HL-60 (cell line): ENCODE measurements around the gene IGSF23.

ENCODE experiments used
- DNase-seq, 2 experiments: peaks; one replicate each; pipeline ENCODE4 v3.0.0-alpha.2; 2010 to 2020; ENCODE audit warnings: low read depth in 1 of 2, low spot score in 1 of 2
- H3K27ac ChIP-seq: fragments of 250-450 bp; sonication (Bioruptor Pico); replicated peaks from 2 replicates; pipeline ENCODE4 v1.5.1; 2020; ENCODE audit warnings: mild to moderate bottlenecking, moderate library complexity
- H3K27me3 ChIP-seq: fragments of 250-450 bp; sonication (Bioruptor Pico); 2 replicates; pipeline ENCODE4 v1.5.1; 2021; ENCODE audit warnings: mild to moderate bottlenecking, moderate library complexity; ENCODE audit not compliant: insufficient read depth, poor library complexity, severe bottlenecking
- H3K4me3 ChIP-seq: replicated peaks from 2 replicates; pipeline ENCODE4 v1.5.1; 2011; ENCODE audit warnings: mild to moderate bottlenecking, control low read depth, low read length; ENCODE audit not compliant: insufficient read depth
- GABPA ChIP-seq: IDR thresholded peaks from 2 replicates; pipeline ENCODE4 v1.6.1; 2012; ENCODE audit warnings: low read depth
- POLR2AphosphoS5 ChIP-seq: IDR thresholded peaks from 2 replicates; pipeline ENCODE4 v1.6.1; 2012; ENCODE audit warnings: low read depth
- SPI1 ChIP-seq: IDR thresholded peaks from 2 replicates; pipeline ENCODE4 v1.6.1; 2012; ENCODE audit warnings: low read depth, mild to moderate bottlenecking, borderline replicate concordance
- TF ChIP-seq, protein P1 (sequence below): IDR thresholded peaks from 2 replicates; pipeline ENCODE4 v1.6.1; 2012; ENCODE audit warnings: low read depth; ENCODE audit not compliant: insufficient replicate concordance
- TF ChIP-seq, protein P2 (sequence below): IDR thresholded peaks from one replicate; pipeline ENCODE4 v1.5.1; 2011; ENCODE audit warnings: low read length, control low read depth, inconsistent platforms; ENCODE audit not compliant: insufficient read depth

The IGSF23 gene

DNA sequence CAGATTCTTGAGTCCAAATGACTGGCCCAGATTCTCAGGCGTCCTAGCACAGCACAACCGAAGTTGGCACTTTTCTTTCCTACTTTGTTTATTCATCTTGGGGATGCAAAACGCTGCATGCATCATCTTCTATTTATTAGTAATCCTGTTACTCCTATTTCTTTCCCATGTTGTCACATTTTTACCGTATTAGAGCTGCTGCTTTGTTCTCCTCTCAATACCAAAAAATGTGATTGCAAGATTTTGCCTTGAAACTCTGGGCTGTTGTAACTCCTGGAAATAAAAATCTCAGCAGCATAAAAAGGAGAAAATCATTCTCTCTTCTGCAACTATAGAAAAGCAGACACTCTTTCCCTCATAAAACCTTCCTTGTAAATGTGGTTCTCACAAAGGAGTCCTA lies 12.9 kb upstream of the IGSF23 start:
- H3K27ac ChIP-seq, result no peak overlapping the region
- no peak for DNase-seq
- no peak overlapping the region for H3K4me3 ChIP-seq
- no peak for TF ChIP-seq GABPA
- TF ChIP-seq, protein P1, sequence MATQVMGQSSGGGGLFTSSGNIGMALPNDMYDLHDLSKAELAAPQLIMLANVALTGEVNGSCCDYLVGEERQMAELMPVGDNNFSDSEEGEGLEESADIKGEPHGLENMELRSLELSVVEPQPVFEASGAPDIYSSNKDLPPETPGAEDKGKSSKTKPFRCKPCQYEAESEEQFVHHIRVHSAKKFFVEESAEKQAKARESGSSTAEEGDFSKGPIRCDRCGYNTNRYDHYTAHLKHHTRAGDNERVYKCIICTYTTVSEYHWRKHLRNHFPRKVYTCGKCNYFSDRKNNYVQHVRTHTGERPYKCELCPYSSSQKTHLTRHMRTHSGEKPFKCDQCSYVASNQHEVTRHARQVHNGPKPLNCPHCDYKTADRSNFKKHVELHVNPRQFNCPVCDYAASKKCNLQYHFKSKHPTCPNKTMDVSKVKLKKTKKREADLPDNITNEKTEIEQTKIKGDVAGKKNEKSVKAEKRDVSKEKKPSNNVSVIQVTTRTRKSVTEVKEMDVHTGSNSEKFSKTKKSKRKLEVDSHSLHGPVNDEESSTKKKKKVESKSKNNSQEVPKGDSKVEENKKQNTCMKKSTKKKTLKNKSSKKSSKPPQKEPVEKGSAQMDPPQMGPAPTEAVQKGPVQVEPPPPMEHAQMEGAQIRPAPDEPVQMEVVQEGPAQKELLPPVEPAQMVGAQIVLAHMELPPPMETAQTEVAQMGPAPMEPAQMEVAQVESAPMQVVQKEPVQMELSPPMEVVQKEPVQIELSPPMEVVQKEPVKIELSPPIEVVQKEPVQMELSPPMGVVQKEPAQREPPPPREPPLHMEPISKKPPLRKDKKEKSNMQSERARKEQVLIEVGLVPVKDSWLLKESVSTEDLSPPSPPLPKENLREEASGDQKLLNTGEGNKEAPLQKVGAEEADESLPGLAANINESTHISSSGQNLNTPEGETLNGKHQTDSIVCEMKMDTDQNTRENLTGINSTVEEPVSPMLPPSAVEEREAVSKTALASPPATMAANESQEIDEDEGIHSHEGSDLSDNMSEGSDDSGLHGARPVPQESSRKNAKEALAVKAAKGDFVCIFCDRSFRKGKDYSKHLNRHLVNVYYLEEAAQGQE, result no peak
- no peak for TF ChIP-seq POLR2AphosphoS5
- no peak for TF ChIP-seq SPI1
- TF ChIP-seq, protein P2, sequence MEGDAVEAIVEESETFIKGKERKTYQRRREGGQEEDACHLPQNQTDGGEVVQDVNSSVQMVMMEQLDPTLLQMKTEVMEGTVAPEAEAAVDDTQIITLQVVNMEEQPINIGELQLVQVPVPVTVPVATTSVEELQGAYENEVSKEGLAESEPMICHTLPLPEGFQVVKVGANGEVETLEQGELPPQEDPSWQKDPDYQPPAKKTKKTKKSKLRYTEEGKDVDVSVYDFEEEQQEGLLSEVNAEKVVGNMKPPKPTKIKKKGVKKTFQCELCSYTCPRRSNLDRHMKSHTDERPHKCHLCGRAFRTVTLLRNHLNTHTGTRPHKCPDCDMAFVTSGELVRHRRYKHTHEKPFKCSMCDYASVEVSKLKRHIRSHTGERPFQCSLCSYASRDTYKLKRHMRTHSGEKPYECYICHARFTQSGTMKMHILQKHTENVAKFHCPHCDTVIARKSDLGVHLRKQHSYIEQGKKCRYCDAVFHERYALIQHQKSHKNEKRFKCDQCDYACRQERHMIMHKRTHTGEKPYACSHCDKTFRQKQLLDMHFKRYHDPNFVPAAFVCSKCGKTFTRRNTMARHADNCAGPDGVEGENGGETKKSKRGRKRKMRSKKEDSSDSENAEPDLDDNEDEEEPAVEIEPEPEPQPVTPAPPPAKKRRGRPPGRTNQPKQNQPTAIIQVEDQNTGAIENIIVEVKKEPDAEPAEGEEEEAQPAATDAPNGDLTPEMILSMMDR, result no peak
- H3K27me3 ChIP-seq, result peaks cover 2% of the 10 kb centered on the region

DNA sequence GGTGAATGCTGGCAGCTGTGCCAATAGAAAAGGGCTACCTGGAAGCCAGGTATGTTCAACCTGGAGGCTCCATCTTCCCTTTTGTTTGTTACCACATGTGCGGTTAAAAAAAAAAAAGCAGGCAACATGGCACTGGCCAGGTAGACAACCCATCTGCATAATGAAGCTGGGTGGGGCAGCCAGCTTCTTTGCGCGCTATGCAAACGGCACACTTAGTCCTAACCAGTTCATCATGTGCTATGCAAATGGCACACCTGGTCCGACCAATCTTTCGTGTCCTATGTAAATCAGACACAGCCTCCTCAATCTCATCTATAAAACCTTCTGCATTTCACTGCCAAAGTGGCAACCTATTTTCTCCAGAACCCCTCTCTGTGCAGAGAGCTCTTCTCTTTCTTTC lies 11.3 kb upstream of the IGSF23 start:
- TF ChIP-seq GABPA (no peak), POLR2AphosphoS5 (no peak), SPI1 (no peak)
- TF ChIP-seq, protein P2, result no peak
- TF ChIP-seq, protein P1, result no peak
- Histone ChIP-seq H3K27me3 (peaks cover 2% of the 10 kb centered on the region), H3K4me3 (no peak overlapping the region), H3K27ac (no peak overlapping the region)
- DNase-seq, result no peak

DNA sequence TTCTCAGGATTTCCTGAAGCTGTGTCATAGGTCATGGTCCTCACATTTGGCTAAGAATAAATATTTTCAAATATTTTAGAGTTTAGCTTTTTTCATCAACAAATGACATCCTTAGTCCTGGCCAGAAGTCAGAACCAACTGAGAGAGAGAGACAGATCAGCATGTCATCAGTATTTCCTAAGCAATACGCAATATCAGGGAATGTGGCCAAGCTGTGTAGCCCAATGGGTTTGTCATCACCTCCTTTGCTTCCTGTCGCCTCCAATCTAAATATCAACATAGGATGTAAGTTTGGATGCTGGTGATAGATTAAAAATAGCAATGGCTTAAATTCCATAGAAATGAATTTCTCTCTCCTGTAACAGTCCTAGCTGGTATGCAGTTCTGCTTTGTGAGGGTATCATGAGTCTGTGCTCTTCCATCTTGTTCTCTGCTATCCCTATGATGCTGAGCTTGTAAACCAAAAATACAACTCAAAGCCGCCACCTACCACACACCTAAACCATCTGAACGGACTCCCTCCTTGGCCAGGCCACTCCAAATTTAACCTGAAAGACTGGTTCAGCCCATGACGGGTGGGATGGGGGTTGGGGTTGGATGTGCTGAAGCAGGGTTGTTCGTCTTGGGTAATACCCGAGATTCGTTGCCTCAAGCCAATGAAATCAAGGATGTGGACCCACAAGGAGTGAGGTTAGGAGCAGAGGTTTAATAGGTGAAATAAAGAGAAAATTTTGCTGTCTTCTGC lies 10.0 kb upstream of the IGSF23 start:
- H3K27me3 ChIP-seq, result peaks cover 2% of the 10 kb centered on the region
- no peak for DNase-seq
- H3K27ac ChIP-seq, result no peak overlapping the region
- TF ChIP-seq, protein P1, result no peak
- TF ChIP-seq GABPA, result no peak
- no peak for TF ChIP-seq POLR2AphosphoS5
- TF ChIP-seq, protein P2, result no peak
- H3K4me3 ChIP-seq, result no peak overlapping the region
